ENCODE measurements around the gene CFAP45.
A peak's percentile ranks its signal among the peaks of the same experiment; 100 is the strongest.

The CFAP45 gene

DNA sequence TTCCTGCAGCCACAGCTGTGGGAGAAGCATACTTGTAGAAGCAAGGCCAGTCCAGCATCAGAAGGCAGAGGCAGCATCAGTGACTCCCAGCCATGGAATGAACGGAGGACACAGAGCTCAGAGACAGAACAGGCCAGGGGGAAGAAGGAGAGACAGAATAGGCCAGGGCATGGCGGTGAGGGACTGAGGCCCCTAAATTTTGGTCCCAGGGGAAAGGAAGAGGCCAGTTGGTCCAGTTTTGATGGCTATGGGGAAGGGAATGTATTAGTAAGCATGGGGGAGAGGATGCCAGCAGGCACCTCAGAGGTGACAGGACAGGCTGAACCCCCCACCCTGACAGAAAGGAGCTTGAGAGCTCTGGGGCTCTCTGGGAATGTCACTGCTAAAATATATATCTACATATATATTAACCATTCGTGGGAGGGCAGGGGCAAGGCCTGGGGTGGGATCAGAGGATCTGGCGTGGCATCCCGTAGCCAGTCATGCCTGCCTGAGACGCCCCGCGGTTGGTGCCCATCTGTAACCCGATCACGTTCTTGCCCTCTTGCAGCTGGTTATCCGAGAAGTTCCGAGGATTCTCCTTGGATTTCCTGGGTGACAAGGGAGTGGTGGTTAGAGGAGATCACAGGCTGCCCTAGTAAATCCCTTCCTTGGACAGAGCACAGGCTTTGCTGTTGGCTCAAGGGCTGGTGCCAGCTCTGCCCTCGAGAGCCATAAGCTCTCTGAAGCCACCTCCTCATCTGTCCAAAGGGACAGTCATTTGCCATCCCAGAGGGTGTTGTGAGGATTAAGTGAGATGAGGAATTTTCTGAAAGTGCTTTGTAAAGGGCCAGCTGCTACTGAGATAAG, 18.6 kb upstream of the CFAP45 start:
- peaks cover 53% of the 10 kb centered on the region for H3K4me1 Mint-ChIP-seq

DNA sequence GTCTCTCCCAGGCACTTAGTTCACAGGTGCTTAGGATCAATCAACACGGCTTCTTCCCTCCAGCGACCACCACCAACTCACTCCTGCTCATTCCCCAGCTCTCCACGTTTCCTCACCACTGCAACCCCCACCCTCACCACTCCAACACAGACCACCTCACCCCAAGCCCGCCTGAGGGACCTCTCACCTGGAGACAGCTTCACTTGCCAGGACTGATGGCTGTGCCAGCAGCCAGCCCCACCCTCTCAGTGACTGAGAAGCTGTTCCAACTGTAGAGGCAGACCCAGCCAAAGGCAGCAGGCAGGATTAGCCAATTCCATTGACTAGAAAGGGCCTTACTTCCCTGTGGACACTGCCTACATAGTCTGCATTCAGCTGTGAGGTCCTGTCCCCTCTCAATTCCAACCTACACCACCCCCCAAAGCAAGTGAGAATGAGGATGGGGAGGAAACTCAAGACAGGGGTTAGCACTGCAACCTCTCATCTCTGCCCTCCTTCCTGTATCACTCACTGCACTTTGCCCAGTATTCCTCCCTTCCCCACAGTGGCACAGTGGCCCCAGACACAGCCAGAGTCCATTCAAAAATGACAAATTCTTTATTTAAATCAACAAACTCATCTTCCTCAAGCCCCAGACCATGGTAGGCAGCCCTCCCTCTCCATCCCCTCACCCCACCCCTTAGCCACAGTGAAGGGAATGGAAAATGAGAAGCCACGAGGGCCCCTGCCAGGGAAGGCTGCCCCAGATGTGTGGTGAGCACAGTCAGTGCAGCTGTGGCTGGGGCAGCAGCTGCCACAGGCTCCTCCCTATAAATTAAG, 17.8 kb upstream of the CFAP45 start:
- peaks cover 51% of the 10 kb centered on the region for H3K4me1 Mint-ChIP-seq
- TF ChIP-seq, protein P1, sequence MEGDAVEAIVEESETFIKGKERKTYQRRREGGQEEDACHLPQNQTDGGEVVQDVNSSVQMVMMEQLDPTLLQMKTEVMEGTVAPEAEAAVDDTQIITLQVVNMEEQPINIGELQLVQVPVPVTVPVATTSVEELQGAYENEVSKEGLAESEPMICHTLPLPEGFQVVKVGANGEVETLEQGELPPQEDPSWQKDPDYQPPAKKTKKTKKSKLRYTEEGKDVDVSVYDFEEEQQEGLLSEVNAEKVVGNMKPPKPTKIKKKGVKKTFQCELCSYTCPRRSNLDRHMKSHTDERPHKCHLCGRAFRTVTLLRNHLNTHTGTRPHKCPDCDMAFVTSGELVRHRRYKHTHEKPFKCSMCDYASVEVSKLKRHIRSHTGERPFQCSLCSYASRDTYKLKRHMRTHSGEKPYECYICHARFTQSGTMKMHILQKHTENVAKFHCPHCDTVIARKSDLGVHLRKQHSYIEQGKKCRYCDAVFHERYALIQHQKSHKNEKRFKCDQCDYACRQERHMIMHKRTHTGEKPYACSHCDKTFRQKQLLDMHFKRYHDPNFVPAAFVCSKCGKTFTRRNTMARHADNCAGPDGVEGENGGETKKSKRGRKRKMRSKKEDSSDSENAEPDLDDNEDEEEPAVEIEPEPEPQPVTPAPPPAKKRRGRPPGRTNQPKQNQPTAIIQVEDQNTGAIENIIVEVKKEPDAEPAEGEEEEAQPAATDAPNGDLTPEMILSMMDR (IDR thresholded peaks at IDR 0.05; ENCODE audit: unreplicated experiment in 3 of 3): no peak
- peak overlapping the region; percentile 30 to 71 (median 63) for H3K27ac Mint-ChIP-seq
- H3K4me3 Mint-ChIP-seq: no peak overlapping the region
- H3K27me3 Mint-ChIP-seq (ENCODE audit: low read depth): no peaks in the 10 kb centered on the region
- H3K36me3 Mint-ChIP-seq (ENCODE audit: low read depth): peaks cover 8% of the 10 kb centered on the region
- H3K9me3 Mint-ChIP-seq: no peaks in the 10 kb centered on the region

More for the DNA sequence above, 18.6 kb upstream of the CFAP45 start:
- TF ChIP-seq, protein P1 (IDR thresholded peaks at IDR 0.05; ENCODE audit: unreplicated experiment in 3 of 3): no peak
- H3K9me3 Mint-ChIP-seq: no peaks in the 10 kb centered on the region
- peaks cover 8% of the 10 kb centered on the region for H3K36me3 Mint-ChIP-seq (ENCODE audit: low read depth)
- peak overlapping the region; percentile 30 to 71 (median 63) for H3K27ac Mint-ChIP-seq
- no peaks in the 10 kb centered on the region for H3K27me3 Mint-ChIP-seq (ENCODE audit: low read depth)
- H3K4me3 Mint-ChIP-seq: no peak overlapping the region

DNA sequence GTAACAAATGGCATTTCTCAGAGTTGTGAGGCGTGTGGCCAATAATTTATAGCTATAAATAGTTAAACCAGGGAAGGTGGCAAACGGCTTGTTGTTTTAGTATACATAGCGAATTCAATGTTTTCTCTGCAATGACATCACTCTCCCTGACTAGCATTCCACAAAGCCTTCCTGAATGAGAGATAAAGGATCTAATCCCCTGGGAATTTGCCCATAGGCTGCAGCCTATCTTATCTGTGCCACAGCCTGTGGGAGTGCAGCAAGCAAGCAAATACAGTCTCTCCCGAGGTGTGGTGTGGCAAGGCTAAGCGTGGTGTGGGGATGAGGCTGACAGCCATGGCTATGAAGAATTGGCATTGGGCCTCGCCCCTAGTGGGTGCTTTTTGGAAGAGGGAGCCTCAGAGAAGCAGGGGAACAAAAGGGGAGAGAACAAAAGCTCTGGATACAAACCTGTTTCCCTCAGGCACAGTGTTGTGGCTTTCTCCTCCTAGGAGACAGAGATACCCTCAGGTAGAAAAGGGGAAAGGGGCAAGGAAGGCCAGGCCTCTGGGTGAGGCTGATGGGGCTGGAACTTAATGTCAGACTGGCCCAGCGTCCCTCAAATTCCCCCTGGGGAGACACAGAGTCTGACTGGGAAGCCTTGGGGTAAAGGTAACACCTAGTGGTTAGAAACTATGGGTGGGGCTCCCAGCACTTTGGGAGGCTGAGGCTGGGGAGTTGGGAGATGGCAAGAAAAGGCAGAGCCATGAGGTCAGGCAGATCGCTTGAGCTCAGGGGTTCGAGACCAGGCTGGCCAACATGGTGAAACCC, 16.5 kb upstream of the CFAP45 start:
- Mint-ChIP-seq H3K4me3 (no peak overlapping the region), H3K27me3 (ENCODE audit: low read depth) (peaks cover 4% of the 10 kb centered on the region), H3K9me3 (no peaks in the 10 kb centered on the region), H3K4me1 (peaks cover 41% of the 10 kb centered on the region), H3K36me3 (ENCODE audit: low read depth) (peaks cover 8% of the 10 kb centered on the region), H3K27ac (peak overlapping the region; percentile 6 to 31 (median 31))
- TF ChIP-seq, protein P1 (IDR thresholded peaks at IDR 0.05; ENCODE audit: unreplicated experiment in 3 of 3): no peak

DNA sequence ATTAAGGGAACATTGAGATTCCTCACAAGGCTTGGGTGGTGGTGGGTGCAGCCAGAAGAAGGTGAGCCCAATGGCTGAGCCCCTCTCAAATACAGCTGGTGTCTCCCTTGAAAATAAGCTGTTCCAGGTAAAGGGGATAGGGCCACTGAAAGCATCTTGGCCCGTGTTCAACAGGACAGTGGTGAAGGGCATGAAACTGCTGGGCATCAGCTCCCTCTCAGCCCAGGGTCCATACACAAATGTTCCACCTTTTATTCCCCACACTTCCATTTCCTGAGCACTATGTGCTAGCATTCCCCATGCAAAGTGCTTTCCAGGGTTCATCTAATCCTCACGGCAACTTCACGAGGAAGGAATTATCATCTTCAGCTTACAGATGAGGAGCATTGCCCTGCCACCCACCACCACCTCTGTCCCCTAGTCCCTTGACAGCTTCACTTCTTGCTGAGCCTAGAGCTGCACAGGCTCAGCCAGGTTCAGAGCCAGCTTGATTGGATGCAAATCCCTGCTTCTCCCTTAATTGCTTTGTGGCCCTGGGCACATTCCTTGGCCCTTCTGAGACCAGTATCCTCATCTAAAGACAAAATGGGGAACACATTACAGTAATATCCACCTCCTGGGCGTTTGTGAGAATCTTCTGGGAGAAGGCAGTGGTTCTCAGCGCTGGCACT, 15.7 kb upstream of the CFAP45 start:
- H3K9me3 Mint-ChIP-seq: no peaks in the 10 kb centered on the region
- peaks cover 34% of the 10 kb centered on the region for H3K4me1 Mint-ChIP-seq
- TF ChIP-seq, protein P1 (IDR thresholded peaks at IDR 0.05; ENCODE audit: unreplicated experiment in 3 of 3): no peak
- H3K27ac Mint-ChIP-seq: peak overlapping the region; percentile 6 to 31 (median 31)
- H3K36me3 Mint-ChIP-seq (ENCODE audit: low read depth): peaks cover 8% of the 10 kb centered on the region
- H3K27me3 Mint-ChIP-seq (ENCODE audit: low read depth): peaks cover 4% of the 10 kb centered on the region
- no peak overlapping the region for H3K4me3 Mint-ChIP-seq

DNA sequence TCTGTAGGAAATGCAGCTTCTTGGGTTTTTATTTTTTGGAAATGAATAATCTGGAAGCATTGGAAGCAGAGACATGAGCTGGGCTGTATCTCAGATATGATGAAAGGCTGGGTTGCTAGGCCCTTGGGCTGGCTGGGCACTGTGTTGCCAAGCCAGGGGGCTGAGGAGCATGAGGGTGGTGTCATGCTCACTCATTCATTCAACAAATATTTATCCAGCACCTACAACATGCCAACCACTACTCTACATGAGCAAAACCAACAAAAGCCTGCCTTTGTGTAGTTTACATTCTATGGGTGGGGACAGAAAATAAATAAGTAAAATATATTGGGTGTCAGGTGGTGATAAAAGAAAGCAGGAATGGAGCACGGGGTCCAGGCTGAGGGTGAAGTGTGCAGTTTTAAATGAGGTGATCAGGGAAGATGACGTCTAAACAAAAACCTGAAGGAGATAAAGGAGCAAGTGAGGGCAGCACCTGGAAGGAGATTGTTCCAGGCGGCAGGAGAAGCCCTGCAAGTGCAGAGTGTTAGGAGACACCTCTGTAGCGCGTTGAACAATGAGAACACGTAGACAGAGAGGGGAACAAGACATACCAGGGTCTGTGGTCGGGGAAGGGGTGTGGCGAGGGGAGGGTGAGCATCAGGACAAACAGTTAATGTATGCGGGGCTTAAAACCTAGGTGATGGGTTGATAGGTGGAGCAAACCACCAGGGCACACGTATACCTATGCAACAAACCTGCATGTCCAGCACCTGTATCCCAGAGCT, 14.5 kb upstream of the CFAP45 start:
- Mint-ChIP-seq H3K9me3 (no peaks in the 10 kb centered on the region), H3K4me1 (peaks cover 31% of the 10 kb centered on the region), H3K27ac (no peak overlapping the region), H3K36me3 (ENCODE audit: low read depth) (peaks cover 4% of the 10 kb centered on the region), H3K4me3 (no peak overlapping the region), H3K27me3 (ENCODE audit: low read depth) (peaks cover 4% of the 10 kb centered on the region)
- TF ChIP-seq, protein P1 (IDR thresholded peaks at IDR 0.05; ENCODE audit: unreplicated experiment in 3 of 3): no peak

Measured in nephron (organoid).